ENCODE data around the gene TMED6. TPM values are rescaled to one million over a fixed set of nuclear protein-coding genes. Genes with fewer than 3 reads are reported as not detected.

Gene TMED6
- total RNA-seq, 2 experiments from 2014 or later: 1.5 to 2.1 TPM

DNA sequence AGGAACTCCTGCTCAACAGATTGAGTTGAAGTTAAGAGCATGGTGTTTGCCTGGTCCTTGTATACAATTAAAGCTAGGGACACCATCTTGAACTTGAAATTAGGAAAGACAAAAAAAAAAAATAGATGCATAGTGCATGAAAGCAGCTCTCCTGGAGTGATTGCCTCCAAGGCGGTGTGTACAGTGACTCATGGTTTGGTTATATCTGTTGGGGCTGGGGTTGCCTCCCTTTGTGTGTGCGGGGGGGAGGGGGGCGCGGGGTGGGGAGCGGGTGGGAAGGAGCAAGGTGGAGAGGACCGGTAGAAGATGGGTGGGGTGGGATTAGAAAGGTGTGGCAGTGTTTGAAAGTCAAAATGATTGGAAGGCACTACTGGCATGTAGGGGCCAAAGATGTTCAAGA, 3.4 kb downstream of the TMED6 start:
- Mint-ChIP-seq H3K9me3 (no peaks in the 10 kb centered on the region), H3K27me3 (no peaks in the 10 kb centered on the region), H3K27ac (no peak overlapping the region), H3K36me3 (ENCODE audit: low read depth) (peaks cover 33% of the 10 kb centered on the region), H3K4me3 (no peak overlapping the region), H3K4me1 (ENCODE audit: low read depth) (no peaks in the 10 kb centered on the region)
- ATAC-seq (ENCODE audit: poor library complexity) (no peak), DNase-seq (no peak)
- Histone ChIP-seq H3K4me3 (ENCODE audit: low read length) (no peak overlapping the region), H3K36me3 (ENCODE audit: insufficient read depth, low read length) (peaks cover 26% of the 10 kb centered on the region), H3K27me3 (ENCODE audit: control insufficient read depth in 1 of 2, insufficient read depth in 2 of 2, low read length in 2 of 2) (no peaks in the 10 kb centered on the region), H3K4me1 (ENCODE audit: insufficient read depth, low read length) (no peaks in the 10 kb centered on the region), H3K27ac (ENCODE audit: low read depth in 1 of 2, low read length in 2 of 2) (no peak overlapping the region), H3K9me3 (ENCODE audit: control insufficient read depth in 1 of 2, insufficient read depth in 1 of 2, low read length in 2 of 2) (no peaks in the 10 kb centered on the region)
- CTCF ChIA-PET: no interaction called here
- POLR2A ChIA-PET: no interaction called here
- TF ChIP-seq, protein P1, sequence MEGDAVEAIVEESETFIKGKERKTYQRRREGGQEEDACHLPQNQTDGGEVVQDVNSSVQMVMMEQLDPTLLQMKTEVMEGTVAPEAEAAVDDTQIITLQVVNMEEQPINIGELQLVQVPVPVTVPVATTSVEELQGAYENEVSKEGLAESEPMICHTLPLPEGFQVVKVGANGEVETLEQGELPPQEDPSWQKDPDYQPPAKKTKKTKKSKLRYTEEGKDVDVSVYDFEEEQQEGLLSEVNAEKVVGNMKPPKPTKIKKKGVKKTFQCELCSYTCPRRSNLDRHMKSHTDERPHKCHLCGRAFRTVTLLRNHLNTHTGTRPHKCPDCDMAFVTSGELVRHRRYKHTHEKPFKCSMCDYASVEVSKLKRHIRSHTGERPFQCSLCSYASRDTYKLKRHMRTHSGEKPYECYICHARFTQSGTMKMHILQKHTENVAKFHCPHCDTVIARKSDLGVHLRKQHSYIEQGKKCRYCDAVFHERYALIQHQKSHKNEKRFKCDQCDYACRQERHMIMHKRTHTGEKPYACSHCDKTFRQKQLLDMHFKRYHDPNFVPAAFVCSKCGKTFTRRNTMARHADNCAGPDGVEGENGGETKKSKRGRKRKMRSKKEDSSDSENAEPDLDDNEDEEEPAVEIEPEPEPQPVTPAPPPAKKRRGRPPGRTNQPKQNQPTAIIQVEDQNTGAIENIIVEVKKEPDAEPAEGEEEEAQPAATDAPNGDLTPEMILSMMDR (IDR thresholded peaks at IDR 0.05): no peak
- intact Hi-C loops (cut with DNase I, micrococcal nuclease): no loop called here

DNA sequence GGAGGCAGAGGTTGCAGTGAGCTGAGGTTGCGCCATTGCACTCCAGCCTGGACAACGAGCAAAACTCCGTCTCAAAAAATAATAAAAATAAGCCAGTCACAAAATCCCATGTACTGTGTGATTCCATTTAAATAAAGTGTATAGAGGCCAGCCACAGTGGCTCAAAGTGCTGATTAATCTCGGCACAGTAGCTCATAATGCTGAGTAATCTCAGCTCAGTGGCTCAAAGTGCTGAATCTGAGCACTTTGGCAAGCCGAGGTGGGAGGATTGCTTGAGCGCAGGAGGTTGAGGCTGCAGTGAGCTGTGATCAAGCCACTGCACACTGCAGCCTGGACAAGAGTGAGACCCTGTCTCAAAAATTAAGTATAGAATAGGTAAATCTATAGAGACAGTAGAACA, 4.9 kb downstream of the TMED6 start:
- Mint-ChIP-seq H3K4me1 (ENCODE audit: low read depth) (peaks cover 2% of the 10 kb centered on the region), H3K27me3 (no peaks in the 10 kb centered on the region), H3K9me3 (no peaks in the 10 kb centered on the region), H3K36me3 (ENCODE audit: low read depth) (peaks cover 39% of the 10 kb centered on the region), H3K4me3 (no peak overlapping the region), H3K27ac (no peak overlapping the region)
- no peaks in the 10 kb centered on the region for H3K9me3 ChIP-seq (ENCODE audit: control insufficient read depth in 1 of 2, insufficient read depth in 1 of 2, low read length in 2 of 2)
- TF ChIP-seq, protein P1 (IDR thresholded peaks at IDR 0.05): no peak
- H3K27me3 ChIP-seq (ENCODE audit: control insufficient read depth in 1 of 2, insufficient read depth in 2 of 2, low read length in 2 of 2): no peaks in the 10 kb centered on the region
- H3K4me1 ChIP-seq (ENCODE audit: insufficient read depth, low read length): no peaks in the 10 kb centered on the region
- intact Hi-C loops (cut with DNase I, micrococcal nuclease): no loop called here
- H3K27ac ChIP-seq (ENCODE audit: low read depth in 1 of 2, low read length in 2 of 2): no peak overlapping the region
- peaks cover 30% of the 10 kb centered on the region for H3K36me3 ChIP-seq (ENCODE audit: insufficient read depth, low read length)
- DNase-seq (no peak), ATAC-seq (ENCODE audit: poor library complexity) (no peak)
- H3K4me3 ChIP-seq (ENCODE audit: low read length): no peak overlapping the region
- POLR2A ChIA-PET: no interaction called here
- CTCF ChIA-PET: no interaction called here

DNA sequence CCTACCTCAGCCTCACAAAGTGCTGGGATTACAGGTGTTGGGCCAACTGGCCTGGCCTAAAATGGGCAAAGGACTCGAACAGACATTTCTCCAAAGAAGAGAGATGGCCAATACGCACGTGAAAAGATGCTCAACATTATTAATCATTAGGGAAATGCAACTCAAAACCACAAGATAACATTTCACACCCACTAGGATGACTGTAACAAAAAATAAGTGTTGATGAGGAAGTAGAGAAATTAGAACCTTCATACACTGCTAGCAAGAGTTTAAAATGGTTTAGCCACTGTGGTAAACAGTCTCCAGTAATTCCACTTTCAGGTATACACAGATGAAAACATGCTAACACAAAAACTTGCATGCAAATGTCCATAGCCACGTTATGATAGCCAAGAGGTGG, 5.7 kb downstream of the TMED6 start:
- Mint-ChIP-seq H3K4me3 (no peak overlapping the region), H3K27me3 (no peaks in the 10 kb centered on the region), H3K9me3 (no peaks in the 10 kb centered on the region), H3K4me1 (ENCODE audit: low read depth) (peaks cover 9% of the 10 kb centered on the region), H3K36me3 (ENCODE audit: low read depth) (peaks cover 43% of the 10 kb centered on the region), H3K27ac (no peak overlapping the region)
- ATAC-seq (ENCODE audit: poor library complexity) (no peak), DNase-seq (peak in 1 of 14 experiments; percentile 26)
- ChIA-PET CTCF (no interaction called here), POLR2A (no interaction called here)
- H3K4me1 ChIP-seq (ENCODE audit: insufficient read depth, low read length): no peaks in the 10 kb centered on the region
- no peaks in the 10 kb centered on the region for H3K27me3 ChIP-seq (ENCODE audit: control insufficient read depth in 1 of 2, insufficient read depth in 2 of 2, low read length in 2 of 2)
- no peak overlapping the region for H3K4me3 ChIP-seq (ENCODE audit: low read length)
- no peaks in the 10 kb centered on the region for H3K9me3 ChIP-seq (ENCODE audit: control insufficient read depth in 1 of 2, insufficient read depth in 1 of 2, low read length in 2 of 2)
- intact Hi-C loops (cut with DNase I, micrococcal nuclease): no loop called here
- H3K36me3 ChIP-seq (ENCODE audit: insufficient read depth, low read length): peaks cover 31% of the 10 kb centered on the region
- TF ChIP-seq, protein P1 (IDR thresholded peaks at IDR 0.05): no peak
- H3K27ac ChIP-seq (ENCODE audit: low read depth in 1 of 2, low read length in 2 of 2): no peak overlapping the region
